Activated CD4-positive, alpha-beta T cell treated with anti-CD3 and anti-CD28 coated beads for 1 hour (primary cell): ENCODE measurements around the gene GALNT1.
"Not testable (repeated sequence)": the region's sequence is repeated elsewhere in the genome, so short reads cannot be mapped to it uniquely, and the experiment has no call there.

ENCODE experiments used
- DNase-seq: peaks from one replicate; pipeline ENCODE4 v3.0.0-alpha.2; 2020

GALNT1 gene

GRCh38 chr18:35581546-35581897 lies at the start of gene GALNT1:
TSS of gene GALNT1 (plus strand) at chr18:35581740. CDS start at chr18:35654663, 72,923 bp downstream.
- no peak for DNase-seq

- no peak for DNase-seq
These were observed 47.6 kb upstream of the GALNT1 start for GRCh38 chr18:35533916-35534405.

- DNase-seq = no peak
These were observed 46.2 kb upstream of the GALNT1 start for GRCh38 chr18:35535297-35535696.

- DNase-seq = no peak
These were observed 39.2 kb upstream of the GALNT1 start for GRCh38 chr18:35542356-35542755.

GRCh38 chr18:35547008-35547605 lies 34.4 kb upstream of the GALNT1 start:
- DNase-seq = no peak

GRCh38 chr18:35549564-35549963 lies 32.0 kb upstream of the GALNT1 start:
- no peak for DNase-seq

- DNase-seq = no peak
These were observed 28.2 kb upstream of the GALNT1 start for GRCh38 chr18:35553300-35553699.

GRCh38 chr18:35555538-35555937 lies 26.0 kb upstream of the GALNT1 start:
- not testable (repeated sequence) for DNase-seq

- DNase-seq = no peak
These were observed 21.7 kb upstream of the GALNT1 start for GRCh38 chr18:35559867-35560266.

- no peak for DNase-seq
These were observed 16.6 kb upstream of the GALNT1 start for GRCh38 chr18:35564795-35565453.

- no peak for DNase-seq
These were observed 15.5 kb upstream of the GALNT1 start for GRCh38 chr18:35566019-35566418.

- DNase-seq = no peak
These were observed 11.4 kb upstream of the GALNT1 start for GRCh38 chr18:35570182-35570581.

GRCh38 chr18:35571138-35571537 lies 10.4 kb upstream of the GALNT1 start:
- DNase-seq = no peak

GRCh38 chr18:35572644-35573043 lies 8.9 kb upstream of the GALNT1 start:
- DNase-seq = no peak

GRCh38 chr18:35573531-35573930 lies 8.0 kb upstream of the GALNT1 start:
- DNase-seq = no peak

- not testable (repeated sequence) for DNase-seq
These were observed 5.2 kb upstream of the GALNT1 start for GRCh38 chr18:35576240-35576845.

GRCh38 chr18:35577045-35577848 lies 4.3 kb upstream of the GALNT1 start:
- DNase-seq = no peak

GRCh38 chr18:35578481-35578880 lies 3.1 kb upstream of the GALNT1 start:
- no peak for DNase-seq

GRCh38 chr18:35578936-35579335 lies 2.6 kb upstream of the GALNT1 start:
- no peak for DNase-seq

- peak; percentile 38 for DNase-seq
These were observed 620 bp upstream of the GALNT1 start for GRCh38 chr18:35580701-35581539.

- no peak for DNase-seq
These were observed 530 bp downstream of the GALNT1 start for GRCh38 chr18:35581898-35582641.
